ENCODE data around the gene LILRB5. TPM values are rescaled to one million over a fixed set of nuclear protein-coding genes. Genes with fewer than 3 reads are reported as not detected.
A peak's percentile ranks its signal among the peaks of the same experiment; 100 is the strongest.
"Not testable (repeated sequence)": the region's sequence is repeated elsewhere in the genome, so short reads cannot be mapped to it uniquely, and the experiment has no call there.

The LILRB5 gene
- total and polyA plus RNA-seq, 5 donors = 6.0 to 18.6 (median 11.5) TPM

DNA sequence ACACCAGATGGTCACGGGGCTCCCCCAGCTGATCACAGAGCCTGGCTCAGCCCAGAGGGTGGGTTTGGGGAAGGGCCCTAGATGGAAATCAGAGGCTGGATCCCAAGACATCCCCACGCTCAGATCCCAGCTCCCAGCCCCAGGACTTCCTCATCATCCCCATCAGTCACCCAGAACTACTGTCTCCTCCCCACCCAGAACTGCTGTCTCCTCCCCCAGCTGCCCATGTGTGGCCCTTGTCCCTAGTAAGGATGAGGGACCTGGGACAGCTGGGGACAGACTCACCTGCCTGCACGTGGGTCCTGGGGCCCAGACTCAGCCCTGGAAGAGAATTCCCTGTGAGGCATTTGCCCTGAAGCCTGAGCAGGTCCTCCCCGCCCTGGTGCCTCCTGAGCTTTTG is 14.8 kb downstream of the LILRB5 start:
- DNase-seq; H3K4me1 ChIP-seq (ENCODE audit: control insufficient read depth, insufficient read depth, low read length); H3K9me3 ChIP-seq (ENCODE audit: control insufficient read depth, low read length); H3K27me3 ChIP-seq (ENCODE audit: control insufficient read depth, insufficient read depth); intact Hi-C loops (cut with DNase I); H3K4me3 ChIP-seq (ENCODE audit: low read length); ATAC-seq; H3K27ac ChIP-seq (ENCODE audit: low read length): not testable (repeated sequence)
- WGBS = 74% methylated on average over 4 of the region's 4 CpGs

DNA sequence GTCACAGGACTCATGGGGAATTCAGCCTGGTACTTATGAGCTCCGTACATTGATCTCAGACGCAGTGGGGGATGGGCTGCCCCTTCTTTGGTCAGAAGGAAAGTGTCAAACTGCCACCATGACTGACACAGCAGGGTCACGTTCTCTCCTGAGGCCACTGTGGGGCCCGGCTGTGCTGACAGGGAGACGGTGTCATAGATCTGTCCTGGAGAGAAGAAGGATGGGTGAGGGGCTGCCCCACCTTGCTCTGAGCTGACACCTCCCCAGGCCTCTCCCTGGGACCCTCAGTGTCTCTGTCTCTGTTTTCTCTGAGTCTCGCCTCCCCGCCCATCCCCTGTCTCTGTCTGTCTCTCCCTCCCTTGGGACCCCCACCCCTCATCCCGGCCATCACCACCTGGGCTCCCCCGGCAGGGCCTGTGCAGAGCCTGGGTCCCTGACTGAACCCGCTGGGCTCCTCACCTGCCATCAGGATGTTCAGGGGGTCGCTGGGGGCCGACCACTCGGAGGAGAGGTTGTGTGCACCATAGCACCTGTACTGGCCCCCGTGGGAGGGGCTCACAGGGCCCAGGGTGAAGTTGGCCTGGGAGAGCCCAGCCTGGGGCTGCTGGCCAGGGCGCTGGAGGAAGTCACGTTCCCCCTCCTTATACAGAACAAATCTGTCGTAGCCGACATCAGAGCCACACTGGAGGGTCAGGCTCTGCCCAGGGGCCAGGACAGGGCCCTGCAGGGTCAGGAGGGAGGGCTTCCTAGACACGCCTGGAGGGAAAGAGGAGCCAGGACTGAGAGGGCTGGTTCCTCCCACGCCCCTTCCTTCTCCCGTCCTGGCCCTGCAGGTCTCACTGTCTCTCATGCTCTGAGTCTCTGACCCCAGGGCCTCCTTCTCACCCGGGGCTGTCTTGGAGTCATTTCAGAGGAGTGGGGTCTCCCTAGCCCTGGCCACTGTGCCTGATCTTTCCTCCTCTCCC is 16.4 kb downstream of the LILRB5 start:
- not testable (repeated sequence) for H3K9me3 ChIP-seq (ENCODE audit: control insufficient read depth, low read length); H3K27ac ChIP-seq (ENCODE audit: low read length); H3K27me3 ChIP-seq (ENCODE audit: control insufficient read depth, insufficient read depth); DNase-seq; H3K4me3 ChIP-seq (ENCODE audit: low read length); H3K4me1 ChIP-seq (ENCODE audit: control insufficient read depth, insufficient read depth, low read length); ATAC-seq
- intact Hi-C loops (cut with DNase I) = loop anchor here in 1 of 4 donors (2.0 kb wide), 1 partner anchor 18 kb away; the partner anchor contains the start of gene LILRB3
- 52% methylated on average over 19 of the region's 22 CpGs for WGBS

DNA sequence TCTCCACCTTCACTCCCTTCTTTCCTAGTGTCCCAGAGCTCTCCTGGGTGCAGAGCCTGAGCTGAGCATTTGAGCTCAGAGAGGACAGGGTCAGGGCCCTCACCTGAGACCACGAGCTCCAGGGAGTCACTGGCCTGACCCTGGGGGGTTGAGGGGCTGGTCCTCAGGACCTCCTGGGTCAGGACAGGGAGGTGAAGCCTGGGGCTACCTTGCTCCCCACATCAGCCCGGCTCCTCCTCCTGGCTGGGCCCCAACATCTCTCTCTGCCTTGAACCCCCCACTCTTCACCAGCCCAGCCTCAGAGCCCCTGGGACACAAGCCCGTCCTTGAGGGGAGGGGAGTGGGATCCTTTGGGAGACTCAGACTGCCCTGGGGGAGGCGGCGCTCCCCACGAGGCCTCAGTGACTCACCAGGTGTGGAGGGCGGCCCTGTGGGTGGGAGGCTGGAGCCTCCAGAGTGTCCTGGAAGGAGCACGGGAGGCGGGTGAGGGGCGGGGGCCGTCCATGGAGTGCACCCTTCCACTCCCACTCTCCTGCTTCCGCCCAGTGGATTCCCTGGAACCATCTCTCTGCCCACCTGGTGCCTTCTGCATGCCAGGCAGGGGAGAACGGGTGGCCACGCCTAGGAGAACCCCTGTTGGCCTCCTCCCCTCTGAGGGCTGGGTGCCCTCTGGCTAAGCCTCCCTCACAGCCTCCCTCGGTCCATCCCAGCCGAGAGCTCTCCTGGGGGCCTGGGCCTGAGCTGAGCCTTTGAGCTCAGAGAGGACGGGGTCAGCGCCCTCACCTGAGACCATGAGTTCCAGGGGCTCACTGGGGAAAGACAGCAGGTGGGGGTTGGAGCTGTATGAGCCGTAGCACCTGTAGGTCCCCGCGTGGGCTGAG is 17.3 kb downstream of the LILRB5 start:
- H3K27me3 ChIP-seq (ENCODE audit: control insufficient read depth, insufficient read depth); DNase-seq; H3K9me3 ChIP-seq (ENCODE audit: control insufficient read depth, low read length); H3K4me3 ChIP-seq (ENCODE audit: low read length); H3K4me1 ChIP-seq (ENCODE audit: control insufficient read depth, insufficient read depth, low read length); H3K27ac ChIP-seq (ENCODE audit: low read length): not testable (repeated sequence)
- intact Hi-C loops (cut with DNase I) = loop anchor here in 3 of 4 donors (2.0 to 10.0 kb wide), 3 partner anchors 17 to 75 kb away; partner anchors contain the start of gene LILRB3 (in 1 of the 3)
- WGBS = 65% methylated on average over 15 of the region's 21 CpGs
- ATAC-seq = peak; percentile 50 to 58

DNA sequence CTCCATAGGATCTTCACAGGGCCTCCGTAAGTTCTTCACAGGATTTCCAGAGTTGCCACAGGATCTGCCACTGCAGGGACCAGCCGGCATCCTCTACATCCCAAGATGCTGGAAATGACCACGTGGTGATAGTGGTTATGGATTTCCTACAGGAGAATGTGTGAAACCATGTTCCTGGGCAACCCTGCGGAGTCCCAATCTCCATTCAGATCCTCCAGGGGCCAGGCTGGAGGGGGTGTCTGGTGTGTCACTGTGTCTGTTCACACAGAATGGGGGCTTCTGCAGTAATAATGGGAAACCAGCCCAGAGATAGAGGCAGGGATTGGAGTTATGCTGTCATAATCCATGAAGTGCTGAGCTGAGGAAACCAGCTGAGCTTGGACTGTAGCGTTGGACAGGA is 23.1 kb downstream of the LILRB5 start:
- intact Hi-C loops (cut with DNase I) = loop anchor here (2.0 to 10.0 kb wide), 4 partner anchors 62 to 69 kb away; partner anchors contain the start of gene TMC4 (in 1 of the 4)
- 54% methylated on average over 5 of the region's 5 CpGs for WGBS

DNA sequence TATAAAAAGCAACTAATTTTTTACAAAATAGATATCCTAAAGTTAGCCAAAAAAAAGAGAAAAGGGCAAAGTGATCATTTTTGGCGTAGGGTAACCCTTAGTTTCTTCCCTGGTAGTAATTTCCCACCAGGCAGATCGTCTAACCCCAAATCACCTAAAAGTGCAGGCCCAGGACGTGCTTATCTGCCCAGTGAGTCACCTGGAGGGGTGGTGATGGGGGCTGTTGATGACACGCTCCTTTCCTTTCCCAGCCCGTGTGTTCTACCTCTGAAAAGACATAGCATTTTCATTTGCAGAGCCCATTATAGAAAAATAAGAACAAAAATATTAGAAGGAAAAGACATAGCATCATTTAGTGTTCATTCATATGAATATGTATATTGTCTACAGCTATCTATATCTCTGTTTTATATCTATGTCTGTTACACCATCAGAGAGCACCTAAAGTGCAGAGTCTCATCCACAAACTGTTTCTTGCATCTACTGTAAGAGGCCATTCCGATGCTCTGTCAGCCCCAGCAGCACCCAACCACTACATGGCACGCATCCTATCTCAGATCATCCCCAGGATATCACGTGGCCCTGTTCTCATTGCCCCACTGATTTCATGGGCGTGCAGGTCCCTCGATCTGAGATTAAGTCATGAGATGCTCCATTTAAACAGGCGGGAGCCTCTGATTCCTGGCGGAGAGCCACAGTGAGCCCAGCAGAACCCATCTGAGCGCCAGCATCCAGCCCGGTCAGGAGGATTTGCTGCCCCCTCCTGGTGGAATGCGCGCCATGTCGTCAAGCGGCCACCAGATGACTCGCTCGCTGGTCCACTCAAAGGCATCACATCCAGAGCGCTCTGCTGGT is 25.8 kb downstream of the LILRB5 start:
- DNase-seq (peak; percentile 92 to 95 (median 94)), ATAC-seq (peak; percentile 89 to 94)
- no peaks in the 10 kb centered on the region for H3K27me3 ChIP-seq (ENCODE audit: control insufficient read depth, insufficient read depth)
- WGBS = 16% methylated on average over 21 of the region's 21 CpGs
- H3K9me3 ChIP-seq (ENCODE audit: control insufficient read depth, low read length) = no peaks in the 10 kb centered on the region
- H3K4me1 ChIP-seq (ENCODE audit: control insufficient read depth, insufficient read depth, low read length) = no peaks in the 10 kb centered on the region
- intact Hi-C loops (cut with DNase I) = loop anchor here in 3 of 4 donors (5.0 to 10.0 kb wide), 3 partner anchors 59 to 67 kb away; partner anchors contain the start of gene TMC4 (in 1 of the 3)
- H3K4me3 ChIP-seq (ENCODE audit: low read length) = no peak overlapping the region
- no peak overlapping the region for H3K27ac ChIP-seq (ENCODE audit: low read length)

More for the DNA sequence above, 23.1 kb downstream of the LILRB5 start:
- no peaks in the 10 kb centered on the region for H3K4me1 ChIP-seq (ENCODE audit: control insufficient read depth, insufficient read depth, low read length)
- no peaks in the 10 kb centered on the region for H3K27me3 ChIP-seq (ENCODE audit: control insufficient read depth, insufficient read depth)
- no peak overlapping the region for H3K4me3 ChIP-seq (ENCODE audit: low read length)
- H3K9me3 ChIP-seq (ENCODE audit: control insufficient read depth, low read length) = no peaks in the 10 kb centered on the region
- no peak for ATAC-seq
- DNase-seq = no peak
- H3K27ac ChIP-seq (ENCODE audit: low read length) = no peak overlapping the region

DNA sequence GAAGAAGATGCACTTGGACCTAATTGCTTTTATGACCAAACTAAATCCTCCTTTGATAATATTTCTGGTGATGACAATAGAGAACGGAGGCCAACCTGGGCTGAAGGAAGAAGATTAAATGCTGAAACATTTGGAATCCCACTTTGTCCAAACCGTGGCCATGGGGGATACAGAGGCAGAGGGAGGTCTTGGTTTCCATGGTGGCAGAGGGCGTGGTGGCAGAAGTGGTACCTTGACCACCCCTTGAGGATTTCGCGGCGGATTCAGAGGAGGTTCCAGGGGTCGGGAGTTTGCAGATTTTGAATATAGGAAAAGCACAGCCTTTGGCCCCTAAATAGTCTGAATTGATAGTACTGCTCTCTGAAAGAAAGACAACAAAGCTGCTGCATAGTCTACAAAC is 27.0 kb downstream of the LILRB5 start:
- intact Hi-C loops (cut with DNase I) = loop anchor here in 3 of 4 donors (5.0 to 10.0 kb wide), 3 partner anchors 58 to 65 kb away; partner anchors contain the start of gene TMC4 (in 1 of the 3)
- Histone ChIP-seq H3K27me3 (ENCODE audit: control insufficient read depth, insufficient read depth) (no peaks in the 10 kb centered on the region), H3K9me3 (ENCODE audit: control insufficient read depth, low read length) (no peaks in the 10 kb centered on the region), H3K27ac (ENCODE audit: low read length) (no peak overlapping the region), H3K4me1 (ENCODE audit: control insufficient read depth, insufficient read depth, low read length) (no peaks in the 10 kb centered on the region), H3K4me3 (ENCODE audit: low read length) (no peak overlapping the region)
- ATAC-seq (no peak), DNase-seq (no peak)
- 88% methylated on average over 7 of the region's 7 CpGs for WGBS

DNA sequence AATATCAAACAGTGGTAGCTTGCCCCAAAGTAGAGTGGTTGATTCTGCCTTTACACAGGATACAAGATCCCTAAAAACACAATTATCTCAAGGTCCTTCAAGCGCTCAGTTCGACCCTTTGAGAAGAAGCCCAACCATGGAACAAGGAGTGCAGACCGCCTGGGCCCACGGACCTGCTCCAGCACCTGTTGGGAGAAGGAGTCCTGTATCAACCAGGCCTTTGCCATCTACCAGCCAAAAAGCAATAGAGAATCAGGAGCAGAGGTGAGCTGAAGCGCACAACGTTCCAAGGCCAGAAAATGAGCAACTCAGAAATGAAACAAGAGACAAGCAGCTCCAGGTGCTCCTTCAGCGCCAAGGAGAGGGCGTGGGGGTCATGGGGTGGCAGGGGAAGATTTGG is 27.9 kb downstream of the LILRB5 start:
- intact Hi-C loops (cut with DNase I) = no loop called here
- H3K27ac ChIP-seq (ENCODE audit: low read length) = no peak overlapping the region
- H3K9me3 ChIP-seq (ENCODE audit: control insufficient read depth, low read length) = no peaks in the 10 kb centered on the region
- no peak for ATAC-seq
- H3K4me3 ChIP-seq (ENCODE audit: low read length) = no peak overlapping the region
- 90% methylated on average over 8 of the region's 8 CpGs for WGBS
- H3K4me1 ChIP-seq (ENCODE audit: control insufficient read depth, insufficient read depth, low read length) = no peaks in the 10 kb centered on the region
- DNase-seq = peak in 1 of 3 donors; percentile 5
- H3K27me3 ChIP-seq (ENCODE audit: control insufficient read depth, insufficient read depth) = no peaks in the 10 kb centered on the region

DNA sequence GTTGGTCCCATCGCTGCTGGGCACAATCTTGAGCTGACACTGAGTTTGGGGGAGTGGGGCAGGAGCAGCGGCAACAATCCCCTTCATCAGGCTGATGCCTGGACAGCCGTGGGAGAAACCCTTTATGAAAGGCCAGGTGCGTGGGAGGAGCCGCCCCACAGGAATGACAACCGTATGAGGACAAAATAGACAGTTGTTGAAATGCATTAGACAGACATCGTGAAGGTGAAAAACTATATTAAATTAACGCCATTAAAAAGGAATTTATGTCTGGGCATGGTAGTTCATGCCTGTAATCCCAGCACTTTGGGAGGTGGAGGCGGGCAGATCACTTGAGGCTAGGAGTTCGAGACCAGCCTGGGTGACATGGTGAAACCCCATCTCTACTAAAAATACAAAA is 32.5 kb downstream of the LILRB5 start:
- intact Hi-C loops (cut with DNase I); H3K9me3 ChIP-seq (ENCODE audit: control insufficient read depth, low read length); H3K27me3 ChIP-seq (ENCODE audit: control insufficient read depth, insufficient read depth); ATAC-seq; H3K27ac ChIP-seq (ENCODE audit: low read length); H3K4me3 ChIP-seq (ENCODE audit: low read length); H3K4me1 ChIP-seq (ENCODE audit: control insufficient read depth, insufficient read depth, low read length); DNase-seq: not testable (repeated sequence)
- 72% methylated on average over 10 of the region's 10 CpGs for WGBS

DNA sequence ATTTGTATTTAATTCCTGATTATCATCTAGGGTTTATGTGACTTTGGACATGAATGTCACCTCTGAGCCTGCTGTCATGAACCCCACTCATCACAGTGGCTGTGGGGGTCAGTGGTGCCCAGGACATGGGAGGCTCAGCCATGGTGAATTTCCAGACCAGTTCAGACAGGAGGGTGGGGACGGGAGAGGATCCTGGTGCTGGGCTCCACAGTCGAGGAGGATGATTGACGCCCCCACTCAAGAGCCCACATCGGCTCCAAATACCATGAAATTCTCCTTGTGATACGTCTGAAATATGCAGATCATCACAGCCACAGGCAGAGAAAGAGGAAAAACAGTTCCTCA is 33.2 kb downstream of the LILRB5 start:
- ATAC-seq = peak; percentile 9 to 18
- H3K4me3 ChIP-seq (ENCODE audit: low read length); H3K9me3 ChIP-seq (ENCODE audit: control insufficient read depth, low read length); H3K27ac ChIP-seq (ENCODE audit: low read length); H3K27me3 ChIP-seq (ENCODE audit: control insufficient read depth, insufficient read depth); DNase-seq; H3K4me1 ChIP-seq (ENCODE audit: control insufficient read depth, insufficient read depth, low read length): not testable (repeated sequence)
- 43% methylated on average over 5 of the region's 5 CpGs for WGBS
- intact Hi-C loops (cut with DNase I) = loop anchor here in 1 of 4 donors (2.0 kb wide), 1 partner anchor 17 kb away; no protein-coding TSS in a partner anchor
